Erythroblast (primary cell): ENCODE results near the gene ST6GAL2.

Source experiments
- GATA1 ChIP-seq: IDR thresholded peaks from 2 replicates; pipeline ENCODE4 v1.6.1; 2011; ENCODE audit warnings: low read depth, mild to moderate bottlenecking, control low read depth, low read length, moderate library complexity
- POLR2A ChIP-seq: IDR thresholded peaks from 2 replicates; pipeline ENCODE4 v1.6.1; 2011; ENCODE audit warnings: mild to moderate bottlenecking, low read length

- no peak for TF ChIP-seq POLR2A
- no peak for TF ChIP-seq GATA1
Observed at GRCh38 chr2:106921451-106921850, 35.5 kb upstream of the ST6GAL2 start.
